GM12892 (cell line): Measurements from ENCODE around the gene SLC12A5.

Experiments
- DNase-seq: peaks from one replicate; pipeline ENCODE4 v3.0.0; 2011; ENCODE audit not compliant: insufficient read length
- FAIRE-seq: peaks from 2 replicates; lab custom pipeline; 2011; peaks lifted over from hg19 to GRCh38; lab: Jason Lieb, UNC
- POLR2A ChIP-seq: IDR thresholded peaks from 2 replicates; pipeline ENCODE4 v1.6.1; 2011; ENCODE audit warnings: low read depth, low read length, control low read depth
- POLR2AphosphoS5 ChIP-seq: IDR thresholded peaks from 2 replicates; pipeline ENCODE4 v1.6.1; 2011; ENCODE audit warnings: low read depth, low read length, control low read depth
- TAF1 ChIP-seq: IDR thresholded peaks from 2 replicates; pipeline ENCODE4 v1.6.1; 2011; ENCODE audit warnings: low read depth, mild to moderate bottlenecking, control low read depth, low read length, borderline replicate concordance

The SLC12A5 gene

DNA sequence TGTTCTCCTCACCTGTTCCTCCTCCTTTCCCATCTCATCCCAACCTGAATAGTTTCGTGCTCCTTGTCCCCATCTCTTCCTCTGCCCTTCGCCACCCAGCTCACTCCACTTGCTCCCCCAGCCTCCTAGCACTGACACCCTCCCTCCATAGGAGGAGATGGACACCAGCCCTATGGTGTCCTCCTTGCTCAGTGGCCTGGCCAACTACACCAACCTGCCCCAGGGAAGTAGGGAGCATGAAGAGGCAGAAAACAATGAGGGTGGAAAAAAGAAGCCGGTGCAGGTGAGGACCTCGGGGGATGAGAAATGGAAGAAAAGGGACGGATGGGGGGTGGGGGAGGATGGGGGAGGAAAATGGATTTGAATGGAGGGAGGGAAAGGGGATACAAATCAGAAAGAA lies 6.2 kb downstream of the SLC12A5 start:
- FAIRE-seq (no peak), DNase-seq (no peak)
- TF ChIP-seq POLR2A (no peak), POLR2AphosphoS5 (no peak), TAF1 (no peak)

DNA sequence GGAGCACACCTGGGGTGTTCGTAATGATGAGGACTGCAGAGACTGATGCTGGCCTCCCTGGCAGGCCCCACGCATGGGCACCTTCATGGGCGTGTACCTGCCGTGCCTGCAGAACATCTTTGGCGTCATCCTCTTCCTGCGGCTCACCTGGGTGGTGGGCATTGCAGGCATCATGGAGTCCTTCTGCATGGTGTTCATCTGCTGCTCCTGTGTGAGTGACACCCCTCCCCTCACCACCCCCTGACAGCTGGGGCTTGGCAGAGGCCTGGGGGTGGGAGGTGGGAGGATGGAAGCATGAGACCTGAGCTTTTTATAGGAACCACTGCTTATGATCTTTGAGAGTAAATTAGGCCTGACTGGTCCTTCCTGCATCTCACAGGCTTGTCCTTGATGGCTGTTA lies 6.7 kb downstream of the SLC12A5 start:
- no peak for TF ChIP-seq POLR2AphosphoS5
- no peak for TF ChIP-seq POLR2A
- TF ChIP-seq TAF1 = no peak
- FAIRE-seq (no peak), DNase-seq (no peak)

DNA sequence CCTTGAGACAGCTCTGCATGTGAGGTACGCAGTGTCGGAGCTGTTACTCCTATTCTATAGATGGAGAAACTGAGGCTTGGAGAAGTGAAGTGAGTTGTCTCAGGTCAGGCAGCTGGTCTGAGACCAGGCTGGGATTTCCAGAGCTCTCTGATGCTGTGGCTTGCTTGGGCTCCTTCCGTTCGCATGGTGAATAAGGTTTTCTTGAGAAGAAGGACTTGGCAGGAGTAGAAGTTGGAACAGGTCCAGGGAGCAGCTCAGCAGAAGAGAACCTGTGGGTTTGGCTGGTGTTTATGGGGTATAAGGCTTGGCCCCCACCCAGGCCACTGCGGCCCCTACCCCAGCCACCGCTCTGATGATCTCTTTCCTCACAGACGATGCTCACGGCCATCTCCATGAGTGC lies 7.4 kb downstream of the SLC12A5 start:
- DNase-seq (no peak), FAIRE-seq (no peak)
- no peak for TF ChIP-seq POLR2AphosphoS5
- TF ChIP-seq TAF1 = no peak
- no peak for TF ChIP-seq POLR2A

DNA sequence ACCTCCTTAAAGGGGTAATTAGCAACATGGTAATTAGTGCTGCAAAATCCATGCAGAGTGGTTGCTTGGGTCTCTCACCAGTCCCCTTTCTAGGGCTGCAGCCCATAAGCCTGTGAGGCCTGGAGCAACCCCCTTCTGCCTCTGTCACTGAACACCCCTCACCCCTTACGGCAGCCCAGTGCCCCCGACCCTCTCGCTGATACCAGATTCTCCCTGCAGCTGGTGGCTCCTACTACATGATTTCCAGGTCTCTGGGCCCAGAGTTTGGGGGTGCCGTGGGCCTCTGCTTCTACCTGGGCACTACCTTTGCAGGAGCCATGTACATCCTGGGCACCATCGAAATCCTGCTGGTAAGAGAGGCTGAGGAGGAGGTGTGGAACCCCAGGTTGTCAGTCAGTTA lies 8.0 kb downstream of the SLC12A5 start:
- TF ChIP-seq TAF1 (no peak), POLR2AphosphoS5 (no peak), POLR2A (no peak)
- no peak for FAIRE-seq
- no peak for DNase-seq

DNA sequence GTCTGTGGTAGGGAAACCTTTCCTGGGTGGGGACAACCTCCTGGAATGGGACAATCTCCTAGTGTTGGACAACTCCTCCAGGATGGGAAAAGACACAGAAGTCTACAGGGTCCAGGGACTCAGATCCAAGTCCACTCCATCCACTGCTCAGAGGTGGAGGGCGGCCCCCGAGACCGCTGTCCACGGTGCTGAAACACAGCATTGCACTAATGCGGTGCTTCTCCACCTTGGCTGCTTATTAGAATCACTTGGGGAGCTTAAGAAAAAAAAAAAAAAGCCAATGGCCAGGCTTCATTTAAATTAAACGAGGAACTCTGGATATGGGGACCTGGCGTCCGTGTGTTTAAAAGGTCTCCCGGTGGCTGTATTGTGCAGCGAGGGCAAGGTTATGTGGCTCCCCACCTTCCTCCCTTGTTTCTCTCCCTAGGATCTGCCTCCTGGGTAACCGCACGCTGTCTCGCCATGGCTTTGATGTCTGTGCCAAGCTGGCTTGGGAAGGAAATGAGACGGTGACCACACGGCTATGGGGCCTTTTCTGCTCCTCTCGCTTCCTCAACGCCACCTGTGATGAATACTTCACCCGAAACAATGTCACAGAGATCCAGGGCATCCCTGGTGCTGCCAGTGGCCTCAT lies 12.0 kb downstream of the SLC12A5 start:
- FAIRE-seq (peak; percentile 9), DNase-seq (no peak)
- TF ChIP-seq TAF1 (no peak), POLR2AphosphoS5 (no peak), POLR2A (no peak)

DNA sequence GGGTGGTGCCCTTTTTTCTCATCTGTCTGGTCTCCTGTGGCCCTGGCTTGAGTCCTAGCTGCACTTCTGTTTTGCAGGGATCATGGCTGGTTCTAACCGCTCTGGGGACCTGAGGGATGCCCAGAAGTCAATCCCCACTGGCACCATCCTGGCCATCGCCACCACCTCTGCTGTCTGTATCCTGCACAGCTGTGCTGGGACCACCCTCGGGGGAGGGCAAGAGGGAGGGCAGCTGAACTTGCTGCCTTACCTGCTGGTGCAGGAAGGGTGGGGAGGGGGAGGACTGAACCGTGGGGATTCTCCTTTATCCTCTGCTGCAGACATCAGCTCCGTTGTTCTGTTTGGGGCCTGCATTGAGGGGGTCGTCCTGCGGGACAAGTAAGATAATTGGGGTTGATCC lies 14.5 kb downstream of the SLC12A5 start:
- FAIRE-seq (no peak), DNase-seq (no peak)
- TF ChIP-seq TAF1 = no peak

DNA sequence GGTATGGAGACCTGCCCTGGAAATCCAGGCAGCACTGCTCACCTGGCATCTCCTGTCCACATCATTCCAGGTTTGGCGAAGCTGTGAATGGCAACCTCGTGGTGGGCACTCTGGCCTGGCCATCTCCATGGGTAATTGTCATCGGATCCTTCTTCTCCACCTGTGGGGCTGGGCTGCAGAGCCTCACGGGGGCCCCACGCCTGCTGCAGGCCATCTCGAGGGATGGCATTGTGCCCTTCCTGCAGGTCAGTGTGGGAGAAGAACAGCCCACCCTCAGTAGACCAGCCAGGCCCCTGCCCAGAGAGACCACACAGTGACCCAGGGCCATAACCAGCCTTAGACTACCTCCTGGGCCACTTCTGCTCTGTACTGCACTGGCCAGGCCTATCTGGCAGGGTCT lies 15.9 kb downstream of the SLC12A5 start:
- no peak for FAIRE-seq

DNA sequence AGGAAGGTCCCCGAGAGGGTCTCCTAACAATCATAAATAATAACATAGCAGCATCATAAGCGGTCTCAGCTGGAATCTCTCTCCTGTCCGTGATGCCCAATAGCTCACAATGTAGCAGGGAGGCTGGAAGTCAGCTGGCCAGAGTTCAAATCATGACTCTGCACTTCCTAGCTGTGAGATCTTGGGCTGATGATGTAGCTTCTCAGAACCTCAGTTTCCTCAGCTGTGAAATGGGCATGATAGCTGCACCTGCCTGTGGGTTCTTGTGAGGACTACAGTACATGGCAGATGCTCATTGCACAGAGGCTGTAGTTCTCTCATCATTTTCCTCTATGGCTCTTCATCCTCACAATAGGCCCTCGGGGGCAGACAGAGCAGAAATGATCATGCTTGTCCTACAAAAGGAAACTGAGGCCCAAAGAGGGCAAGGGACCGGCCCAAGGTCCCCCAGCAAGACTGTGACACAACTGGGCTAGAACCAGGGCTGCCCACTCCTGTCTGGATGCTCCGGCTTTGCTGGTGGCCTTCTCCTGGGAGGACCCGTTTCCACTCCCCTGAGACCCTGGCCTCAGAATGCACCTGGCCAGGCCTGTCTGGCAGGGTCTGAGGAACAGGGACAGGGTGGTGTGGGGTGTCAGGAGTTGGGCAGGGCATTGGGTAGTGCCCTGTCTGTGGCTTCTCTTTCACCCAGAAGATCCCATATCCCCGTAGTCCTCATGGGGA lies 17.7 kb downstream of the SLC12A5 start:
- FAIRE-seq (no peak), DNase-seq (no peak)
- TF ChIP-seq TAF1 = no peak
- no peak for TF ChIP-seq POLR2A
- TF ChIP-seq POLR2AphosphoS5 = no peak

More for the DNA sequence above, 15.9 kb downstream of the SLC12A5 start:
- TF ChIP-seq POLR2AphosphoS5 = no peak
- no peak for TF ChIP-seq TAF1
- TF ChIP-seq POLR2A = no peak
- DNase-seq = no peak

DNA sequence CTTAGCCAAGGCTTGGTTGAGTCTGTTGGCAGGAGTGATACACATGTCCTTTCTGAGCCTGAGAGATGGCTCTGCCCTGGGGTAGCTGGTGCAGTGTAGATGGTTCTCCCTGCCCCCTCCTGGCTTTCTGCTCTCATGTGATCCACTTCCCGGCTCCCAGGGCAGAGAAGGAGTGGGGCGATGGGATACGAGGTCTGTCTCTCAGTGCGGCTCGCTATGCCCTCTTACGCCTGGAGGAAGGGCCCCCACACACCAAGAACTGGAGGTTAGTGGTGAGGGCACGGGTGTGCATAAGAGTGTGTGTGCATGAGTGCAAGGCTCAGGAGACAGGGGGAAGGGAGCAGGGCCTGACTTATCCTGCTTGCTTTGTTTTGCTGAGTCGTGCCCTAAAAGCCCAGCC lies 18.8 kb downstream of the SLC12A5 start:
- FAIRE-seq = no peak
- TF ChIP-seq POLR2A (no peak), POLR2AphosphoS5 (no peak), TAF1 (no peak)

DNA sequence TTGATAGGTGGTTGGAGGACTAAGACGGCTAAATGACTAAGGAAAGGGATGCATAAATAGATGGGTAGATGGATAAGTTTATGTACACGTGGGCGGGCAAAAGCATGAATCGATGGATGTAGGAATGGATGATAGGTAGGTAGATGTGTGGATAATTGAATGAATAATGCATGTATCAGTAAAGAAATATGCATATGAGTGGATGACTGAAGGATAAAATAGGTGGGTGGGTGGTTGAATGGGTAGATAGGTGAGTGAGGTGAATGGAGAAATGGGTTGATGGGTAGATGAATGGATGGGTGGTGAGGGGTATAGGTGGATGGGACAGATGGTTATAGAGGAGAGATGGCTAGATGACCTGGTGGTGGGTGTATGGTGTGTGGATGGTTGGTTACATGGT lies 20.2 kb downstream of the SLC12A5 start:
- TF ChIP-seq POLR2AphosphoS5 = no peak
- TF ChIP-seq TAF1 = no peak
- TF ChIP-seq POLR2A = no peak
- no peak for DNase-seq
- no peak for FAIRE-seq

More for the DNA sequence above, 18.8 kb downstream of the SLC12A5 start:
- no peak for DNase-seq

DNA sequence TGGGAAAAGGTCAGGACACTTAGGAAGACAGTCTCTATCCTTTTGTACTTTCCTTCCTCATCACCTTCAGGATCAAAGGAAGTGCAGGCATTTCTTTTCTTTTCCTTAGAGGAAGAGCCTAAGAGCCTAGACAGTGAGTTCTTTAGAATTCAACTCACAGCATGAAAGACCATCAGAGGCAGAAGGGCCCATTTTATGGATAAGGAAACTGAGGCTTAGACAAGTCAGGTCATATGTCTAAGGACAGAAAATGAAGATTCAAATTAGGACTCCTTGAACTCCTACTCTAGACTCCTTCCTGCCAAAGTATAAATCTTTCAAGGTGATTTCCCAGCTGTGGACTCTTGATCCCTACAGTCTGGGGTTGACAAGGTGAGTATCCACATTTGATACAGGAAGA lies 20.8 kb downstream of the SLC12A5 start:
- no peak for FAIRE-seq
- DNase-seq = no peak
- TF ChIP-seq POLR2A (no peak), TAF1 (no peak), POLR2AphosphoS5 (no peak)

DNA sequence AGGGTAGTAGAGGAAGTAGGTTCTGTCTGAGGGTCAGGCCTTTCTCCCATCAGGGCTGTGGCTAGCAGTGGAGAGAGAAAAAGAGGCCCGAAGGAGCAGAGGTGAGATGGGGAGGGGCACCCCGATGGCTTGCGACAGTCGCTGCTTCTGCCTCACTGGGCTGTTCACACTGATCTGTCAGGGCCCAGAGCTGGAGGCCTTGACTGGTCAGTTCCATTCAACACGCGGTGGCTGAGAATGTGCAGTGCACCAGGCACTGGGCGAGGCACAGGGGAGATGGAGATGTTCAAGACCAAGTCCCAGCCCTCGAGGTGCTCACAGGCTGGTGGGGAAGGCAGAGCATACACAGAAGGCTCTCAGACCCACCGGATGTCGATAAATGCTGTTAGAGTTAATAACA lies 21.4 kb downstream of the SLC12A5 start:
- DNase-seq (no peak), FAIRE-seq (no peak)
- no peak for TF ChIP-seq POLR2AphosphoS5
- TF ChIP-seq POLR2A = no peak
- no peak for TF ChIP-seq TAF1
